HCT116 (cell line): ENCODE data around the gene TAF1. TPM values are rescaled to one million over a fixed set of nuclear protein-coding genes. Genes with fewer than 3 reads are reported as not detected.

Experiments used
- ATAC-seq: fragments of 200-7000 bp; cut with Tn5 transposase; 2 replicates; pipeline ENCODE4 v1.9.1; 2020; ENCODE audit warnings: mild to moderate bottlenecking, moderate library complexity
- BruUV-seq: library from RNA; stranded (reverse); fragments of 400-500 nt; replicated peaks from 2 replicates; lab custom pipeline; 2021; lab: Mats Ljungman, UMichigan
- CTCF ChIA-PET: fragments of 300-600 bp; sonication (Branson Sonifier 250); formaldehyde crosslinking; loops from one replicate; lab custom pipeline; 2021; ENCODE audit warnings: antibody characterized with exemption; lab: Charles Lee
- POLR2A ChIA-PET: fragments of 300-600, 350-600 bp; sonication (Branson Sonifier 250); formaldehyde crosslinking; loops from one replicate; lab custom pipeline; 2021; ENCODE audit warnings: antibody characterized with exemption; lab: Charles Lee
- RAD21 ChIA-PET, 2 experiments: fragments of 300-600 bp; sonication (Branson Sonifier 250); formaldehyde crosslinking; loops; one replicate each; lab custom pipeline; 2023; ENCODE audit warnings: low total read pairs in 2 of 2; ENCODE audit not compliant: uncharacterized antibody in 2 of 2, unreplicated experiment in 2 of 2, low non-redundant PET in 1 of 2; lab: Charles Lee
- DNase-seq: peaks from one replicate; pipeline ENCODE4 v3.0.0-alpha.2; 2010; ENCODE audit warnings: low read depth, low spot score
- H2AFZ ChIP-seq: fragments of 200-600 bp; shearing (Covaris generic), sonication (generic); 2 replicates; pipeline ENCODE4 v1.6.1; 2017; ENCODE audit warnings: low read depth, mixed run types, mixed read lengths, antibody characterized with exemption, low read length; ENCODE audit not compliant: poor library complexity, severe bottlenecking
- H3K27ac ChIP-seq: 2 replicates; pipeline ENCODE4 v1.5.1; 2012; ENCODE audit warnings: low read depth, low read length
- H3K27me3 ChIP-seq: fragments of 200-600 bp; sonication (generic); 2 replicates; pipeline ENCODE4 v1.6.1; 2016; ENCODE audit warnings: mixed run types, low read length, mixed read lengths; ENCODE audit not compliant: insufficient read depth
- H3K36me3 ChIP-seq, 2 experiments: fragments of 200-500 bp in 1 of 2; fragments of 200-600 bp in 1 of 2; sonication (Bioruptor generic) in 1 of 2; sonication (generic) in 1 of 2; 2 replicates each; pipeline versions ENCODE4 v1.5.1 to v1.6.1; 2014 to 2016; ENCODE audit warnings: low read length in 2 of 2, inconsistent platforms in 1 of 2, mixed read lengths in 1 of 2, mixed run types in 1 of 2; ENCODE audit not compliant: insufficient read depth in 2 of 2, control insufficient read depth in 1 of 2
- H3K4me1 ChIP-seq, 2 experiments: fragments of 200-600 bp in 1 of 2; sonication (generic) in 1 of 2; 2 replicates each; pipeline versions ENCODE4 v1.5.1 to v1.6.1; 2012 to 2017; ENCODE audit warnings: low read length in 2 of 2, inconsistent platforms in 1 of 2, mild to moderate bottlenecking in 1 of 2, mixed read lengths in 1 of 2, mixed run types in 1 of 2, moderate library complexity in 1 of 2; ENCODE audit not compliant: insufficient read depth in 2 of 2, control insufficient read depth in 1 of 2
- H3K4me2 ChIP-seq: fragments of 200-600 bp; sonication (generic); 2 replicates; pipeline ENCODE4 v1.6.1; 2017; ENCODE audit warnings: mixed run types, low read length, mixed read lengths
- H3K4me3 ChIP-seq, 2 experiments: fragments of 200-600 bp in 1 of 2; sonication (generic) in 1 of 2; replicated peaks in 1 of 2; 2 replicates each; pipeline ENCODE4 v1.5.1; 2011 to 2016; ENCODE audit warnings: low read length in 2 of 2, control low read depth in 1 of 2, low read depth in 1 of 2, mild to moderate bottlenecking in 1 of 2, mixed read lengths in 1 of 2, mixed run types in 1 of 2
- H3K79me2 ChIP-seq: fragments of 200-600 bp; sonication (generic); 2 replicates; pipeline ENCODE4 v1.6.1; 2017; ENCODE audit warnings: mild to moderate bottlenecking, mixed run types, low read length, moderate library complexity, mixed read lengths; ENCODE audit not compliant: insufficient read depth
- H3K9ac ChIP-seq: fragments of 200-600 bp; sonication (generic); 2 replicates; pipeline ENCODE4 v1.6.1; 2016; ENCODE audit warnings: low read length, mixed read lengths
- H3K9me2 ChIP-seq: fragments of 200-600 bp; sonication (generic), shearing (Covaris generic); 2 replicates; pipeline ENCODE4 v1.6.1; 2017; ENCODE audit warnings: mixed run types, mild to moderate bottlenecking, moderate library complexity; ENCODE audit not compliant: insufficient read depth
- H3K9me3 ChIP-seq, 2 experiments: fragments of 200-500 bp in 1 of 2; fragments of 200-600 bp in 1 of 2; sonication (Bioruptor generic) in 1 of 2; sonication (generic) in 1 of 2; 2 replicates each; pipeline ENCODE4 v1.6.1; 2014 to 2017; ENCODE audit warnings: low read length in 2 of 2, mixed read lengths in 2 of 2, inconsistent platforms in 1 of 2, low read depth in 1 of 2, mild to moderate bottlenecking in 1 of 2, mixed run types in 1 of 2, moderate library complexity in 1 of 2; ENCODE audit not compliant: control insufficient read depth in 1 of 2, insufficient read depth in 1 of 2
- H4K20me1 ChIP-seq: fragments of 200-600 bp; sonication (generic), shearing (Covaris generic); 2 replicates; pipeline ENCODE4 v1.6.1; 2017; ENCODE audit warnings: mixed run types, mild to moderate bottlenecking, moderate library complexity; ENCODE audit not compliant: insufficient read depth
- CEBPB ChIP-seq: IDR thresholded peaks from 2 replicates; pipeline ENCODE4 v1.6.1; 2012; ENCODE audit warnings: low read depth
- EGR1 ChIP-seq: IDR thresholded peaks from 2 replicates; pipeline ENCODE4 v1.6.1; 2012; ENCODE audit warnings: low read depth
- EZH2phosphoT487 ChIP-seq: fragments of 200-600 bp; IDR thresholded peaks from 2 replicates; pipeline ENCODE4 v1.6.1; 2018; ENCODE audit warnings: antibody characterized with exemption, borderline replicate concordance
- FOSL1 ChIP-seq: IDR thresholded peaks from 2 replicates; pipeline ENCODE4 v1.6.1; 2012; ENCODE audit warnings: low read depth
- POLR2A ChIP-seq: IDR thresholded peaks from 2 replicates; pipeline ENCODE4 v1.7.0; 2011; ENCODE audit warnings: borderline replicate concordance; ENCODE audit not compliant: insufficient read depth, insufficient read length; ENCODE audit errors: extremely low read depth
- POLR2AphosphoS5 ChIP-seq: IDR thresholded peaks from 2 replicates; pipeline ENCODE4 v1.6.1; 2011; ENCODE audit warnings: mild to moderate bottlenecking, low read depth, low read length, moderate library complexity
- SIN3A ChIP-seq: IDR thresholded peaks from 2 replicates; pipeline ENCODE4 v1.6.1; 2012; ENCODE audit warnings: low read depth
- SP1 ChIP-seq: IDR thresholded peaks from 2 replicates; pipeline ENCODE4 v1.6.1; 2012; ENCODE audit warnings: low read depth
- SRF ChIP-seq: IDR thresholded peaks from 2 replicates; pipeline ENCODE4 v1.6.1; 2012; ENCODE audit warnings: low read depth
- TCF7L2 ChIP-seq: IDR thresholded peaks from 2 replicates; pipeline ENCODE4 v1.7.0; 2011; ENCODE audit warnings: borderline replicate concordance, inconsistent platforms; ENCODE audit not compliant: insufficient read depth, insufficient read length; ENCODE audit errors: extremely low read depth
- YY1 ChIP-seq: IDR thresholded peaks from 2 replicates; pipeline ENCODE4 v1.6.1; 2011; ENCODE audit warnings: low read length, low read depth, moderate library complexity, mild to moderate bottlenecking; ENCODE audit not compliant: insufficient replicate concordance; ENCODE audit errors: extremely low read depth
- ZNF274 ChIP-seq: fragments of 200-500 bp; sonication (Bioruptor generic); IDR thresholded peaks from 2 replicates; pipeline ENCODE4 v1.6.1; 2014; ENCODE audit warnings: mild to moderate bottlenecking, low read depth, low read length, inconsistent platforms
- intact Hi-C: fragments of 100-400 bp; cut with micrococcal nuclease; formaldehyde crosslinking; loops from 2 replicates; pipeline ENCODE4 v1.10.0; 2022
- total RNA-seq: library from RNA; stranded (reverse); gene quantifications from one replicate; pipeline ENCODE4 v1.2.1, GENCODE V29; 2021; ENCODE audit not compliant: unreplicated experiment
- TF ChIP-seq, protein P1 (sequence below): IDR thresholded peaks from 2 replicates; pipeline ENCODE4 v1.6.1; 2011; ENCODE audit warnings: mild to moderate bottlenecking, low read length, moderate library complexity; ENCODE audit not compliant: insufficient replicate concordance; ENCODE audit errors: extremely low read depth
- TF ChIP-seq, protein P2 (sequence below): IDR thresholded peaks from 2 replicates; pipeline ENCODE4 v1.6.1; 2012; ENCODE audit warnings: low read depth
- TF ChIP-seq, protein P3 (sequence below): IDR thresholded peaks from 2 replicates; pipeline ENCODE4 v1.6.1; 2012
- TF ChIP-seq, protein P4 (sequence below): IDR thresholded peaks from 2 replicates; pipeline ENCODE4 v1.6.1; 2012

Gene TAF1
- total RNA-seq, 1 experiment from 2014 or later, result 27.7 TPM

DNA sequence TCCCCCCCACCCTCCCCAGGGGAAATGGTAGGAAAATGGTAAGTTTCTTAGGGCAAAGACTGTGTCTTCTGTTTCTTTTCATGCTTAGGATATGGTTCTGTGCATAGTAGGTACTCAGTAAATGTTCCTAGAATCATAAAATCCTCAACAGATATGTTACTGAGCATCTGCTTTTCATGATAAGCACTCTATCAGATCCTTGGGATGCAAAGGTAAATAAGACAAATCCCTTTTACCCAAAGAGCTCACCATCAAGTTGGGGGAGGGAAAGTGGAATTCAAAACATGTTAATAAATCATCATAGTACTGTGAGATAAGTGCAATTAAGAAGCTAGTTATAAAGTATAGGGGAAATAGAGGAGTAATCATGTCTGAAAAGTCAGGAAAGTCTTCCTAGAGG lies 98.8 kb downstream of the TAF1 start:
- Histone ChIP-seq H3K9ac (no peak overlapping the region), H3K9me2 (no peaks in the 10 kb centered on the region), H2AFZ (no peak overlapping the region), H3K36me3 (peaks cover 8 to 11% of the 10 kb centered on the region in 2 experiments; a peak in 3 of 4 replicates), H4K20me1 (no peaks in the 10 kb centered on the region), H3K4me2 (no peak overlapping the region), H3K4me1 (no peaks in the 10 kb centered on the region), H3K27me3 (no peaks in the 10 kb centered on the region), H3K4me3 (no peak overlapping the region), H3K27ac (no peak overlapping the region), H3K79me2 (no peaks in the 10 kb centered on the region), H3K9me3 (no peaks in the 10 kb centered on the region)
- RAD21 ChIA-PET, result no interaction called here
- TF ChIP-seq YY1, result no peak
- TF ChIP-seq, protein P1, sequence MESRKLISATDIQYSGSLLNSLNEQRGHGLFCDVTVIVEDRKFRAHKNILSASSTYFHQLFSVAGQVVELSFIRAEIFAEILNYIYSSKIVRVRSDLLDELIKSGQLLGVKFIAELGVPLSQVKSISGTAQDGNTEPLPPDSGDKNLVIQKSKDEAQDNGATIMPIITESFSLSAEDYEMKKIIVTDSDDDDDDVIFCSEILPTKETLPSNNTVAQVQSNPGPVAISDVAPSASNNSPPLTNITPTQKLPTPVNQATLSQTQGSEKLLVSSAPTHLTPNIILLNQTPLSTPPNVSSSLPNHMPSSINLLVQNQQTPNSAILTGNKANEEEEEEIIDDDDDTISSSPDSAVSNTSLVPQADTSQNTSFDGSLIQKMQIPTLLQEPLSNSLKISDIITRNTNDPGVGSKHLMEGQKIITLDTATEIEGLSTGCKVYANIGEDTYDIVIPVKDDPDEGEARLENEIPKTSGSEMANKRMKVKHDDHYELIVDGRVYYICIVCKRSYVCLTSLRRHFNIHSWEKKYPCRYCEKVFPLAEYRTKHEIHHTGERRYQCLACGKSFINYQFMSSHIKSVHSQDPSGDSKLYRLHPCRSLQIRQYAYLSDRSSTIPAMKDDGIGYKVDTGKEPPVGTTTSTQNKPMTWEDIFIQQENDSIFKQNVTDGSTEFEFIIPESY, result no peak
- no peak for TF ChIP-seq EGR1
- TF ChIP-seq, protein P2, sequence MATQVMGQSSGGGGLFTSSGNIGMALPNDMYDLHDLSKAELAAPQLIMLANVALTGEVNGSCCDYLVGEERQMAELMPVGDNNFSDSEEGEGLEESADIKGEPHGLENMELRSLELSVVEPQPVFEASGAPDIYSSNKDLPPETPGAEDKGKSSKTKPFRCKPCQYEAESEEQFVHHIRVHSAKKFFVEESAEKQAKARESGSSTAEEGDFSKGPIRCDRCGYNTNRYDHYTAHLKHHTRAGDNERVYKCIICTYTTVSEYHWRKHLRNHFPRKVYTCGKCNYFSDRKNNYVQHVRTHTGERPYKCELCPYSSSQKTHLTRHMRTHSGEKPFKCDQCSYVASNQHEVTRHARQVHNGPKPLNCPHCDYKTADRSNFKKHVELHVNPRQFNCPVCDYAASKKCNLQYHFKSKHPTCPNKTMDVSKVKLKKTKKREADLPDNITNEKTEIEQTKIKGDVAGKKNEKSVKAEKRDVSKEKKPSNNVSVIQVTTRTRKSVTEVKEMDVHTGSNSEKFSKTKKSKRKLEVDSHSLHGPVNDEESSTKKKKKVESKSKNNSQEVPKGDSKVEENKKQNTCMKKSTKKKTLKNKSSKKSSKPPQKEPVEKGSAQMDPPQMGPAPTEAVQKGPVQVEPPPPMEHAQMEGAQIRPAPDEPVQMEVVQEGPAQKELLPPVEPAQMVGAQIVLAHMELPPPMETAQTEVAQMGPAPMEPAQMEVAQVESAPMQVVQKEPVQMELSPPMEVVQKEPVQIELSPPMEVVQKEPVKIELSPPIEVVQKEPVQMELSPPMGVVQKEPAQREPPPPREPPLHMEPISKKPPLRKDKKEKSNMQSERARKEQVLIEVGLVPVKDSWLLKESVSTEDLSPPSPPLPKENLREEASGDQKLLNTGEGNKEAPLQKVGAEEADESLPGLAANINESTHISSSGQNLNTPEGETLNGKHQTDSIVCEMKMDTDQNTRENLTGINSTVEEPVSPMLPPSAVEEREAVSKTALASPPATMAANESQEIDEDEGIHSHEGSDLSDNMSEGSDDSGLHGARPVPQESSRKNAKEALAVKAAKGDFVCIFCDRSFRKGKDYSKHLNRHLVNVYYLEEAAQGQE, result no peak
- TF ChIP-seq, protein P3, sequence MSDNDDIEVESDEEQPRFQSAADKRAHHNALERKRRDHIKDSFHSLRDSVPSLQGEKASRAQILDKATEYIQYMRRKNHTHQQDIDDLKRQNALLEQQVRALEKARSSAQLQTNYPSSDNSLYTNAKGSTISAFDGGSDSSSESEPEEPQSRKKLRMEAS, result no peak
- TF ChIP-seq CEBPB, result no peak
- no peak for TF ChIP-seq TCF7L2
- TF ChIP-seq, protein P4, sequence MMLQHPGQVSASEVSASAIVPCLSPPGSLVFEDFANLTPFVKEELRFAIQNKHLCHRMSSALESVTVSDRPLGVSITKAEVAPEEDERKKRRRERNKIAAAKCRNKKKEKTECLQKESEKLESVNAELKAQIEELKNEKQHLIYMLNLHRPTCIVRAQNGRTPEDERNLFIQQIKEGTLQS, result no peak
- TF ChIP-seq ZNF274, result no peak
- TF ChIP-seq SRF, result no peak
- no peak for TF ChIP-seq EZH2phosphoT487
- TF ChIP-seq POLR2A, result no peak
- TF ChIP-seq FOSL1, result no peak
- no peak for TF ChIP-seq POLR2AphosphoS5
- TF ChIP-seq SIN3A, result no peak
- no peak for TF ChIP-seq SP1
- BruUV-seq, result no TSS peak
- CTCF ChIA-PET, result no interaction called here
- intact Hi-C loops, result no loop called here
- POLR2A ChIA-PET, result no interaction called here
- DNase-seq (no peak), ATAC-seq (no peak)
